HG02610 (cell line): Measurements from ENCODE around the gene TCF4.

Experiments
- ATAC-seq: cut with Tn5 transposase; IDR thresholded peaks from one replicate; pipeline ENCODE4 v1.9.1; 2021; ENCODE audit warnings: mild to moderate bottlenecking, moderate library complexity; ENCODE audit not compliant: unreplicated experiment

TCF4 gene

DNA sequence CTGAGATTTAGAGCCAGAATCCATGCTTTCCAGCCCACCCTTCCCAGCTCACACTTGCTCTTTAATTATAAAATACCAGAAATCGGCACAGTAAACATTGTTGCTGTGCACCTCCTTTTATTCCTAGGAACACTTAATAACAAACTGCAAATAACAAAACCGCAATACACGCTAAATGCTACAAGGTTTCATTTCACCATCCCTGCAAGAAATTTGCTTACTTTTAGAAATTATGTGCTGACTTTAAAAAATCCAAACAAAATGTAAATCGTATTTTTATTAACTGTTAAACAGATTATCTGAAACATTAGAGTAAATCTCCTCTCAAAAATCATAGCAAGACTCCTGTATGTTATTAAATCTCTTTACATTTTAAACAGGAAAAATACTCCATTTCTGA lies 79.3 kb downstream of the TCF4 start:
- ATAC-seq, result no peak

DNA sequence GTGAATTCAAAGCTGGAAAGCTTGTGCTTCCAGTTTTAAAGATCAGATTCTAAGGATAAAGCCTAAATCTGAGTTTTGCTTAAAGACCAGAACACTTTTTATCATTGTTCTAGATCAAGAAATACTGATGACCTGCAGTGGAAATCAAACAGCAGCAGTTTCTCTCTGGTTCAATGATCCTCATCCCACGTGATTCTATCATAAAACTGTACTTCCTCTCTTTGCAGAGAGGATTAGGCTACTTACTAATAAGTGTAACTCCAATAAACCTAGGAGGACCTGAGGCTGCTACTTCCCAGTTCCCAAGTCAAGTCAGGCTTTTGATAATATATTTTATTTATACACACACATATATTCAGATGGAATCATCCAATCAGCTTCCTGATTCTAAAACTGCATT lies 81.9 kb downstream of the TCF4 start:
- ATAC-seq, result no peak

DNA sequence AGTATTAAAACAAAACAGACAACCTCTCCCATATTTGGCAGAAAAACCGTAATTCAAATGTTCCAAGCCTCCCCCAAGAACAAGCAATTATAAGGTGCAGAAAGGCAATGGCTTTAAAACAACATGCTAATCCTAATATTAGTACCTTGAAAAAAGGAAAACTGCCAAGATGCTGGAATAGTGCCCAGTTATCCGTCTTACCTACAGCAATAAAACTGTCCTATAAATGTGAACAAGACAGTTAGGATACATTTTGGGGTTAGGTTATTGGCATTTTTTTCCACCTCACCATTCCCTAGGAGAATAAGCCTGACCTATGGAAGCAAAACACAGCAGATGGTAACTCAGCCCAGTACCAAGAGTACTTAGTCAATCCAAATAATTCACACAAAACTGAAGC lies 83.2 kb downstream of the TCF4 start:
- ATAC-seq, result no peak

GRCh38 chr18:55503167-55503820 lies 84.7 kb downstream of the TCF4 start:
- ATAC-seq, result no peak

DNA sequence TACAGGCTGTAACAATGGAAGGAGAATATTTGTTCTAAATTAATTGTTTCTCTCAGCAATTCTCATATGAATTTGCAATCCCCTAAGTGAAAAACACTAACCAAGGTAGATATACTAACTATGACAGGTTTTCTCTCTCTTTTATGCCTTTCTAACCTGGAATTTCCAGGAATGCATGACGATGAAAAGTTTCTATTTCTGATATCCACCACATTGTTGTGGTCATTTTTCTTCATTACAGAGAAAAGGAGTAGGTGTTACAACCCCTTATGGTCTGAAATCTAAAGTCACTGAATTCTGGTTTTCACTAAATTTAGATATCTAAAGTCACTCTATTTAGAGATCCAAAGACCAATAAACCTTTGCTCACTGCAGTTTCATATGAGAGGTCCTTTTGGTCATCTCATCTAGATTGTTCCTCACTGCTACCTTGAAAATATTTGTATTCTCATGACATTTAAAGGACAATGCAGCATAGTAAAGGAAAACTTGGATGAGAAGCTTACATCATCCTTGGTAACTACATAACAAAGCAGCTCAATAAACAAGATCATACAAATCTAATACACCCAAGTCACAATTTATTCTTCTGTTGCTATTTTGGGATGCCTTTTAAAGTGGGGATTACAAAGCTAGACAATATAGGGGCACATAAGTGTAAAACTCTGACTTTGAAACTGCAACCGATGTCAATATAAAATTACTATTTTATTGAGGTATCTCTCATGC lies 85.8 kb downstream of the TCF4 start:
- no peak for ATAC-seq

GRCh38 chr18:55501579-55501978 lies 86.4 kb downstream of the TCF4 start:
- ATAC-seq, result no peak

DNA sequence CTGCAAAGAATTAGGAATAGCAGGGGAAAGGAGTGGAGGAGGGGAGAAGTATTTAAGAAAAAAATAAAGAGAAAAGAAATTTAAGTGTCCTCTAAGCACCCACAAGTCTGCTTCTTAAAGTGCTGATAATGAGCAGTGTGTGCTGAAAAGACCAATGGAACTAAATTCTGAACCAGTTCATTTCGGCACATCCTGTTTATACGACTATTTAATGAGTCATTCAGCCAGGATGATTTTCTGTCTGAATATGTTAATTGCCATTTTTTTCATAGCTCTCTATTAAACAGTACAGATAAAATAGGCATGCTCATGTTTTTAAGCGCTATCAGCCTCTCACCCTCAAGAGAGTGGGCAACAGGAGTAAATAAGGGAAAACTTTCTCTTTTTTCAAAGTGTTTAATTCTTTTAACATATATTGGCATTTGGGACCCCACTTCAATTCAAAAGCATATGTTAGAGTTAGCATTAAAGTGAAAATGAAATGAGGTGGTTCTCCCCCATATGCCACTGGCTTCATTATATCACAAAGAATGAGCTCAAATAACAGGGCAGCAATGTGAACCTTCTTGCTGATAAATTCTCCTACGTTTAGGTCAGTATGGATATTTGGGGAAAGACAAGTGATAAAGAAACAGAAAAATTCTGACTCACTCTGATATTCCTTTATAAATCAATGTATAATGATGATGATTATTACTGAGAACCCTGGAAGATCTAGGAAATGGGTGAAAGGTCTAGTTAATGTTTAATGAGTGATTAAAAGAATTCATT lies 87.5 kb downstream of the TCF4 start:
- no peak for ATAC-seq

- ATAC-seq, result no peak
Measured at GRCh38 chr18:55499526-55499925, 88.5 kb downstream of the TCF4 start.

DNA sequence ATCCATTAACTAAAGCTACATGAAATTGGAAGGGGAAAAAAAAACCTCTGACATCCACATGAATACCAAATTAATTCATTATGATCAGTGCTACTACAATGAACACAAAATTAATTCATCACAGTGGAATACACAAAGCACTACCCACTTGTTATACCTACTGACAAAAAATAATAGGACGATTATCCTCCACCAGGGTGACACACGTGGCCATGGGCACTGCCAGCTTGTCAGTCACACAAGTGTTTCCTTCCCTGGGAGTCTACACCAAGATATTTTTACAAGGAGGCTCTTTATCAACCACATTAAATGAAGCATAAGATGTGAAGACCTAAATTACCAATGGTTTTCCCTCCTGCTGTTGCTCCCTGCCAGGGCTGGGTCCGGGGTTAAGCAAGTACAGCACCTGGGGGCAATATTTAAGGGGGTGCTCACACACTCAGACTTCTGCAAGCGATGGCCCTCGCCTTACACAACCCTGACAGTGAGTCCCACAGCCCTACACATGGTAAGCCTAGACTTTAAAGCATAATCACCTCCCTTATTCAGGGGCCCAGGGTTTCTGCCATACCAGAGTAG lies 90.1 kb downstream of the TCF4 start:
- ATAC-seq, result no peak

- ATAC-seq, result no peak
Measured at GRCh38 chr18:55494899-55495298, 93.1 kb downstream of the TCF4 start.

GRCh38 chr18:55494441-55494840 lies 93.6 kb downstream of the TCF4 start:
- no peak for ATAC-seq

DNA sequence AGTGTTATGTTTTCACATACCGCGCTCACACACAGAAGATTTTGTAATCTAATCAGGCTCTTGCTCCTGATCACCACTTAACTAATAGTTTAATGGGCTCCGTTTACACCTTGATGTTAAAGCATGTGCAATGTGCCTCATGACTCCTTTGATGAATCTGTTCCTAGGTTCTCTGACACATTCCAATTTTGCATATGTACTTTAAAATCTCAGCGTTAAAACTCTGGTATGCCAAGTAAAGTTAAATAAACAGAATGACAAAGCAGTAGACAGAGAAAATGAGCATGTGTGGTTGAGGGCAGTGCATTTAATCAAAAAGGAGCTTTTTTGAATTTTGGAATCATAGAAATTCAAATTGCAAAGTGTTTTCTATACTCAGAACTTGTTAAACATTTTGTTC lies 96.4 kb downstream of the TCF4 start:
- no peak for ATAC-seq

GRCh38 chr18:55489034-55489986 lies 98.7 kb downstream of the TCF4 start:
- peak; percentile 92 for ATAC-seq

DNA sequence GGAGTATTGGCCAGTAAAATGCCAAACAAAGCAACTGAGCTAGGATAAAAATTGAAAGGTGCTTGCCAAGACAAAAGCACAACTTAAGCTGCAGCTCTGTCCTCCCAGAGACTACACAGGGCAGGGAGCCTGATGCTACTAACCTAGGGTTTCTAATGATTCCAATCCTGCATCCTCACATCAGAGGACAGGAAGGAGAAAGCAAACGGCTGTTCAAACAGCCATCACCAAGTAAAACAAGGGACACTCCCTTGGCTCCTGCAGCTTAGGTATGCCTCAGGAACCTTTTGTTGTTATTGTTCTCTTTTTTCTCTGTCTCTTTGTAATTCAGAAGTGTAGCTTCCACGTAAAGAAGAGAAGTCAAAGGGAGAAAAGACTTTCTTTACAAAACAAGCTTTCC lies 99.5 kb downstream of the TCF4 start:
- no peak for ATAC-seq

DNA sequence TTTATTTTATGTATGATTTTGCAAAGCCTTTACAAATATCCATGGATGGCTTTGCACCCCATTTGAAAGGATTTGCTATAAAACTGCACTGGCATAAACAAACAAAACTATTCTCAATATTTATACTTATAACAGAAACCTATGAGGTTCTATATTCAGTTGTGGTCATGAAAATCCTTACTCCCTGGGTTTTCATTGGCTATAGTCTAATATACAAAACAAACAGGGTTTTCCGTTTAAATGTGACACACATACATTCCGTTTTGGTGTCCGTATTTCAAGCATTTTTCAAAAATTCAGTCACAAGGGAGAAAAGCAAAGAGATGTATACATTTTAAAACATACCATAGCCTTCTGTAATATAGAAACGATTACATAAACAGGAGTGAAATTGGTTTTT lies 100.0 kb downstream of the TCF4 start:
- ATAC-seq, result no peak

GRCh38 chr18:55486936-55487335 lies 101.1 kb downstream of the TCF4 start:
- no peak for ATAC-seq

DNA sequence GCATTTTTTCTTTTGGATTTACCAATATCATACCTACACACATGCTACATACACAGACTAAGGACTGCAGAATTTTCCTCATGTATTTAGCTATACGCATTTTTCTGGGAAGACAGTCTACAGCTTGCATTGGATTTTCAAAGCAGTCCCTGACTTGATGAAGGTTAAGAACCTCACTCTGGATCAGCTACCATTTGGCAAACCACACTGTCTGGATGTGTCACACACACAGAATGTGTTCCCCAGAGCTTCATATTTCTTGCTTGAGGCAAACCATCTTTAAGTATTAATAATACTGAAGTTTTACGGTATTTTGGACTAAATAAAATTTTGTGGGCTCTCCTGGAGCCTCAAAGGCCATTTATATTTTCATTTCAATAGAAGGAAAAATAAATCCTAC lies 102.3 kb downstream of the TCF4 start:
- no peak for ATAC-seq

DNA sequence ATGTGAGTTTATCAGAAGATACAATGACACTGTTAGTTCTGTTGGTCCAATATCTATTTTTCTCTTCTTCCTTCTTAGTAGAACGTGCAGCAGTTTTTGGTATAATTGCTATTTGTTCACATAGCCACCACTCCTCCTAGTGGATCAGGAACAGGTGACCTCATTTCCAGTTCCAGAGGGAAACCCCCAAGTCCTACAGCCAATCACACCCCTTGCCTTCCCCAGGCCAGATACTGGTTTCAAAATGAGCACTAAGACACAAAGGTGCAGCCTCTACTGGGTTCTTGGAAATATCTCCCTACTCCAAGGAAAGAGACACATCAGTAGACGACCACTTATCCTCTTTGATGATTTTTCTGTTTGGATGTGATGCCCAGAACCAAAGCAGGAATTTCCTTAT lies 103.2 kb downstream of the TCF4 start:
- ATAC-seq, result no peak

- ATAC-seq, result no peak
Measured at GRCh38 chr18:55483266-55483871, 104.6 kb downstream of the TCF4 start.
